Pons (tissue), 1 donor: ENCODE measurements around the gene MTSS2.
A peak's percentile ranks its signal among the peaks of the same experiment; 100 is the strongest.

ENCODE experiments used
- DNase-seq: peaks from one replicate; pipeline ENCODE4 v3.0.0-alpha.2; 2016; ENCODE audit warnings: low spot score

MTSS2 gene, protein sequence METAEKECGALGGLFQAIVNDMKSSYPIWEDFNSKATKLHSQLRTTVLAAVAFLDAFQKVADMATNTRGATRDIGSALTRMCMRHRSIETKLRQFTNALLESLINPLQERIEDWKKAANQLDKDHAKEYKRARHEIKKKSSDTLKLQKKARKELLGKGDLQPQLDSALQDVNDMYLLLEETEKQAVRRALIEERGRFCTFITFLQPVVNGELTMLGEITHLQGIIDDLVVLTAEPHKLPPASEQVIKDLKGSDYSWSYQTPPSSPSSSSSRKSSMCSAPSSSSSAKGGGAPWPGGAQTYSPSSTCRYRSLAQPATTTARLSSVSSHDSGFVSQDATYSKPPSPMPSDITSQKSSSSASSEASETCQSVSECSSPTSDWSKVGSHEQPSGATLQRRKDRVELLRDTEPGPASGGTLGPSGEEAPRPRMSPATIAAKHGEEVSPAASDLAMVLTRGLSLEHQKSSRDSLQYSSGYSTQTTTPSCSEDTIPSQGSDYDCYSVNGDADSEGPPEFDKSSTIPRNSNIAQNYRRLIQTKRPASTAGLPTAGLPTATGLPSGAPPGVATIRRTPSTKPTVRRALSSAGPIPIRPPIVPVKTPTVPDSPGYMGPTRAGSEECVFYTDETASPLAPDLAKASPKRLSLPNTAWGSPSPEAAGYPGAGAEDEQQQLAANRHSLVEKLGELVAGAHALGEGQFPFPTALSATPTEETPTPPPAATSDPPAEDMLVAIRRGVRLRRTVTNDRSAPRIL

GRCh38 chr16:70685938-70686375, at the start of gene MTSS2:
Gene MTSS2 (minus strand): TSS chr16:70686053. CDS start chr16:70685791, 262 bp downstream.
- peak; percentile 58 for DNase-seq

- no peak for DNase-seq
These were observed 49.5 kb upstream of the MTSS2 start for GRCh38 chr16:70735141-70735979.

GRCh38 chr16:70734522-70735095, 48.8 kb upstream of the MTSS2 start:
- no peak for DNase-seq

DNA sequence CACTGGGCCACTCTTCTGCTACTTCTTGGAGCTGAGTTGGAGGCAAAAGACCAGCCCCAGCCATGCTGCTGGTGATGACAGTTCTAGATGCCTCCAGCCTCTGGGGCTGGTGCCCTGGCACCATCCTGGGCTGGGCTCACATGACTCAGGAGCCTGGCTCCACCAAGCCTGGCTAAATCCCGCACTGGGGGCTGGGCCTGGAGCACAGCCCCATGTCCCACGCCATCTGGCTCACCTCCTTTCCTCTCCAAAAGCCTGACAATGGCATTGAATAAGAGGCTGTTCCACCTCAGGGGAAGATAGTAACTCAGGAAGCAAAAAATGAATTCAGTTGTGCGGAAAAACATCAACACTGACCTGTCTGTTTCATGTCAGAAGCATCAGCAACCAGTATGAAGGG, 45.1 kb upstream of the MTSS2 start:
- DNase-seq = peak; percentile 39

- DNase-seq = no peak
These were observed 44.2 kb upstream of the MTSS2 start for GRCh38 chr16:70730031-70730430.

GRCh38 chr16:70729292-70729691, 43.4 kb upstream of the MTSS2 start:
- DNase-seq = no peak

GRCh38 chr16:70728150-70728549, 42.3 kb upstream of the MTSS2 start:
- no peak for DNase-seq

- no peak for DNase-seq
These were observed 41.1 kb upstream of the MTSS2 start for GRCh38 chr16:70726892-70727361.

DNA sequence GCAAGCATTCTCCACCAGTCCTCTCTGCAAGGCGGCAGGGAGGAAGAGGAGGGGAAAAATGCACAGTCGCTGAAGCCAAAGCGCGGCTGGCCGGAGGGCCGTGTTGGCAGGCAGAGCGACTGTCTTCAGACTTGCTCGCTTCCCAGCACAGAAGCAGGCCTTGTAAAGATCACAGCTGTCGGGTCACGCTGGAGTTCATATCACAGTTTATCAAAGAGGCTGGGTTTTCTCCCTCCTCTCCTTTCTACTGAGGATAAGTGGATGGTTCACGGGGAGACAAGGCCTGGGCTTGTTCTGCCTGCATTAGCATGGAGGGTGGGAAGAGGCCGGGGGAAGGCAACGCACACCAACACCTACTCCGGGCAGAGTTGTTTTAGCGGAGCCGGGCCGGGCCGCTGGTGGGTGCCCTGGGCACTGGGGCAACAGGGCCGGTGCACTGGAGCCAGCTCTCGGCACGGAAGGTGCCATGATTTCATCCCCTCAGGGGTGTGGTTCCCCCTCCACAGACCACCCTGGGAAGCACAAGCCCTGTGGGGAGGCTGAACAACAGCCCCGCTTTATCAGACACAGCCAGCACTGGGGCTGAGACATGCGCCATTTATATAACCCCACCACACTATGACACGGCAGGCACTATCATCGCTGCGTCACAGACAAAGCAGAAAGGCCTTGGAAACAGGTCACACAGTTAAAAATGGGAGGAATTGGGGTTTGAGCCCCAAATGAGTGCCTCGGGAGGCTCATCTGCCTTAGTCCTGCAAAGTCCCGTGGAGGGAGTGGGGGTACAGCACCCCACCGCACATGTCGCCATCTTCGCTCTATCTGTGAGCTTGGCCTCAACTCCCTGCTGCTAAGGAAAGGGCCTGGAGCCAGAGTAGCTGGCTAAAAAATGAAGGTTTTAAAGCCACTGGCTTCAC, 40.3 kb upstream of the MTSS2 start:
- peak; percentile 97 for DNase-seq

DNA sequence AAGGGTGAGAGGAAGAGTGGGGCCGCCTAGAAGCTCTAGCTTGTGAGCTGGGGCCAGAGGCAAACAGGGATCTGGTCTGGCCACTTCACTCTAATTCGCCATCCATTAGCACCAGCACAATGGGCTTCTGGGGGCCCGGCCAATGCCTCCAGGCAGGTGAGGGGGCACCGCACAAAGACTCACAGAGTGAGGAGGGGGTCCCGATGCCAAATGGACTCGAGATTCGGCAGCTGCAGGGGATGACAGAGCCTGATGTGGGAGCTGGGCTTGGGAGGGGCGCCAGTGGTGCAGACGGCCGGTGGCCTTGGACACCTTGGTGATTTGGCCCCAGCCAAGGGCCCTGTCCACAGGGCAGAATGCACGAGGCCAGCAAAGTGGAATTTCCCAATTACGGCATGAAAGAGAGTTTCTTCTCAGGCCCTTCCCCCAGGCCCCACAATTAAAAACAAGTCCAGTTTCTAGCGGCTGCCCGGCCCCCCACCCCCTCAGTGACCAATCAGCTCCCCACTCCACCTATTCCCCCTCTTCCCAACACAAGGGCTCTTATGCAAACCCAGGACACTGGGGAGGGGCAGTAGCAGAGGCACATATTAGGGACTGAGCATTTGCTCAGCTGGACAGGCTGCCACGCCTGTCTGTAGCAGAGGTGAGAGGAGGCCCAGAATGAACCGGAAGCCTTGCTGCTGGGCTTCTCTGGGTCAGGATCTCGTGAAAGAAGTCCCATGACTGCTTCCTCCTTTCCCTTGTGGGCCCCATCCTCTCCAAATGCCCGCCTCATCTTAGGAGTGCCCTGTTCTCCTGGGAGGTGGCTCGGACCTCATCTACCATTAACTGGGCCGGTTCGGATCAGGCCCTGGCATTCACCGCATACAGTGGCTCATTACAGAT, 39.4 kb upstream of the MTSS2 start:
- DNase-seq = no peak

- DNase-seq = no peak
These were observed 38.5 kb upstream of the MTSS2 start for GRCh38 chr16:70724146-70725023.

- DNase-seq = no peak
These were observed 37.9 kb upstream of the MTSS2 start for GRCh38 chr16:70723740-70724145.

DNA sequence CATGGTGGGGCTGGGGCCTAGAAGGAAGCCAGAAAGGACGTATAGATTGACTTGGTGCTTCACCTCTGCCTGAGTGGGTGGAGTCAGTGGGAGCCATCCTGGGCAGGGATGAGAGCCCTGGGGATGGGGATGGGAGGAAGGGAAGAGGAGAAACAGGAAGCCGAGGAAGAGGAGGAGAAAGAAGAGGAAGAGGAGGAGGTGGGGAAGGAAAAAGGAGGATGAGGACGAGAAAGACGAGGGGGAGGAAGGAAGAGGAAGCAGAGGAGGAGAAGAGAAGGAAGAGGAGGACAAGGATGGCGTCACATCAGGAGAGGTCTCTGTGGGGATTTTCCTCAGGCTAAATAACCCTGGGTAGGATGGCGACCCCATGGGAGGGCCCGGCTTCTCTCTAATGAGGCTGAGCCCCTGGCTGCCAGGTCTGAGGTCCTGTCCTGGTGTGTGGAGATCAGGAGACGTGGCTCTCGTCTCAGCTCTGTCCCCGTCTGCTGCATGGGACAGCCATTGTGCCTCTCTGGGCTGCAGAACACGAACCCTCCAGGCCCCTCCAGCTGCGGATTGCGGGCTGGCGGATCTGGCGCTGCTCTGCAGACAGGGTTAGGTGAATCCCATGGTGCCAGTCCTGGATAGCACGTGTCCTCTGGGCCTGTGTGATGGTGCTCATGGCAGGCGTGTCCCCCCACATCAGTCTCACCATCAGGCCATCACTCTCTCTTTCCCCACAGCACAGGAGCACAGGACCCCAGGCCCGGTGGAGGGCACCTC, 35.5 kb upstream of the MTSS2 start:
- DNase-seq = no peak

DNA sequence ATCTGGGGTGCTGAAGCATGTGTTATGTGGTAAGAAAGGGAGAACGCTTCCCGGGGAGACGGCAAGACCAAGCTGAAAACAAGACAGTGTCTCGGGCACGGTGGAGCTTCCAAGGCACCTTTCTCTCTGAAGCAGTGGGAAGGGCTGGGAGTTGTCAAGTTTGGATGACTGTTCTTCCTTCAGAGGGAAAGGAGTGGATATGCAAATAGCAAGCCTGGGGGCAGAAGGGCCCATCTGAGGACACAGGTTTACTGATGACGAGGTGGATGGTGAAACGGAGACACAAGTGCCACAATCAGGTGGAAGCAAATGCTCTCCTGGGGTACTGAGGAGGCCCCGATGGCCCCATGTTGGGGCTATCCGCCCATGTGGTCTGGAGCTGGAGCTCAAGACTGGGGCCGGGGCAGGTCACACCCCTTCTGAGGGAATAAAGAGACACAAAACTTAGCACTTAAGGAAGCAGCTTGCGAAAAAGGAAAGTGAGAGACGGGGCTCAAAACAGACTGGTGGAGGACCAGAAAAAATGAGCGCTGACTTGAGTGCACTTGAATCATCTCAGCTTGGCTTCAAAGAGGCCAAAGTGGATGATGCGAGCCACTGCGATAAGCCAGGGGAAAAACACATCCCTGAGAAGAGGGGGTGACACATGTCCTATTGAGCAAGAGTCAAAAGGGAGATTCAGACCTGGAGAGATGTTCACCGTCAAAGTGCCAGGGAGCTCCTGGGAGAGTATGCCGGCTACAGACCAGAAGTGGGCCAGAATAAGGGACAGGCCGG, 34.8 kb upstream of the MTSS2 start:
- DNase-seq = no peak

DNA sequence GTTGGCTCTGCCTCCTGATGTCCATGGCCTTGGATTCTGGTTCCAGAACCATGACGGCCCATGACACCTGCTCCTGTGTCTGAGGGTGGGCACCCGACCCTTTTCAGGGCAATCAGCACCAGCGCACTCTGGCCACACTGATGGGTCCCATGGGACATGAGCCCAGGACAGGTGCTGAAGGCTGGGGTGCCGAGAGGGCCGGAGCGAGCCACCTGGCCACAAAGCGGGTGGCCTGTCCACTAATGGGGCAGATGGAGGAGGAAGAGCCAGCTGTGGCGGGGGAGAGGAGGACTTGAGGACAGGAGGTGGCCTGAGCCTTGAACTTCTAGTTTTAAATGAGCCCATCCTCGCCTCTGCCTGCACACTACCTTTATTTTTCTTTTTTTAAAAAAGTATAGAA, 31.2 kb upstream of the MTSS2 start:
- no peak for DNase-seq

DNA sequence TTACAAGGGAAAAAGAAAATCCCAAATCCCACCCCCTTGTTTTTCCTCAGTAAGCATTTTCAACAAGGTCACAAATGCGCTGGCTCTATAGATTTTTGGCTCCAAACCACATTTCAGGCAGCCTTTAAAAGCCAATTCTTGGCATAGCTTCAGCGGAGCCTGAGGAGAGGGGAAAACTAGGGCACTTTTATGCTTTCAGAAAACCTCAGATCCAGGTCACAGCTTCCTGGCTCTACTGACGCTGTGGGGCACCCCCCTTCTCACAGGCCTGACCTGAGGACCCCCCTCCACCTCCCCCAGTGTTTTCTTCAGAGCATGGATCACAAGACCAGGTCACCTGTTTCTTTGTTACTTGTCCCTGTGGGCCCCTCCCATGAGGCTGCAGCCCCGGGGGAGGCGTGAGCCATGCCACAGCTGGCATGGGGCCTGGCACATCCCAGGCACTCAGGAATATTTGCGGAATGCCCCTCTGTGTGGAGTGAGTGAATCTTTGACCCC, 30.1 kb upstream of the MTSS2 start:
- peak; percentile 60 for DNase-seq
